ENCODE measurements around the gene ATP13A5.
A peak's percentile ranks its signal among the peaks of the same experiment; 100 is the strongest.

Gene ATP13A5

DNA sequence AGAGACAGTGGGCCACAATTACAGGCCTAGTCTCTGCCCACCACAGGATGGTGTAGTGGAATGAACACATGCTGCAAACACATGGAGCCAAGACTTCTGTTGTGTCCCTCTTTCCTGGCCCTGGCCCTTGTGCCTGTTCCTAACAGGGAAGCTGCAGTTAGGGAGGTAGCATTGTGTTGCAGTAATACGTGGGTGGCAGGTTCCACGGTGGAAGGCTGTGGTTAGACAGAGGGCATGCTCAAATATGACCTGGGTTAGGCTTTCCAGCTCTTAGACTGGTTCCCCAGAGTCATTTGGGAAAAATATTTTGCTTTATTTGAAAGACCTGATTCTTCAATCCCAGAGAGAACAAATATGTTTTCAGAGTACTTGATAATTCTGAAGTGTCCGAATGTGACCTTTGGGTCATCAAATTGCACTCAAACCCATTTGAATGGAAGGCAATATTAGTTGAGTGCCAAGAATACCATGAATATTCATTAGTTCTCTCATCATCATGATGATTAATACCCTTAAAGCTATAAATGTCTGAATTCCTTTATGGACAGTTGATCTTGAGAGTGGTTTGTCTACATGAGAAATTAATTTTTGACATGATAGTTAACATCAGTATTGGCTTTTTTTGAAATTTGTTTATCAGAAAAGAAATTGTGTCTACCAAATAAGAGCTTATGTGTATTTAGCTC lies 109.1 kb downstream of the ATP13A5 start:
- no peak for DNase-seq

DNA sequence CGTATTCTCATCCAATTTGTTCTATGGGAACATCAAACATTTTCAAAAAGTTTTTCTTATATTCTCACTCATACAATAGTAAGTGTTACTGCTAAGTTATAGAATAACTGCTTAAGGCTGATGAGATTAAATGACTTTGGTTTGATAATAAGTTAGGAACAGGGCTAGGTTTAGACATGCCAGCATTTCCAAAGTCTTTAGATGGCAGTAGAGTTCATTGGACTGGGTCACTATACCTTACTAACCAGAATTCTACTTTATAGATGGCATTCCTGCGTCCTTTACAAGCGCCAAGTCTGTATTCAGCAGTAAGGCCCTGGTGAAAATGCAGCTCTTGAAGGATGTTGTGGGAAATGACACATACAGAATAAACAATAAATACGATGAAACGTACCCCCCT lies 115.8 kb downstream of the ATP13A5 start:
- DNase-seq = no peak

DNA sequence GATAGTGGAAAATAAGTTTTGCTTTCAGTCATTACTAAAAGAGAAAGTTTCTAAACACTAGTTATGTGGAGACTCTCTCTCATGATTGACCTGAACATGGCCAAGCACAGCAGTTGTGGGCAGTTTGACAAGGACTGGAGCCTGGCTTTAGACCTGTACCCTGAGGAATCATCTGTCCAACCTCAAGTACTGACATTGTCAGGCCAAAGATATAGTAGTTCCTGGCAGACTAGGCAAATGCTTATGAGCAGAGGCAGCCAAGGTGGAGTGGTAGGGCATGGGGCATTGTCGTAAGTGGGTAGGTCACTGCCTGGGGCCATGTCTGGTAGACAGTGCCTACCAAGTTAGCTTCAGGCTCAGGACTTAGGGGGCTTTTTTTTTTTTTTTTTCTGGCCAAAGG lies 116.6 kb downstream of the ATP13A5 start:
- no peak for DNase-seq

DNA sequence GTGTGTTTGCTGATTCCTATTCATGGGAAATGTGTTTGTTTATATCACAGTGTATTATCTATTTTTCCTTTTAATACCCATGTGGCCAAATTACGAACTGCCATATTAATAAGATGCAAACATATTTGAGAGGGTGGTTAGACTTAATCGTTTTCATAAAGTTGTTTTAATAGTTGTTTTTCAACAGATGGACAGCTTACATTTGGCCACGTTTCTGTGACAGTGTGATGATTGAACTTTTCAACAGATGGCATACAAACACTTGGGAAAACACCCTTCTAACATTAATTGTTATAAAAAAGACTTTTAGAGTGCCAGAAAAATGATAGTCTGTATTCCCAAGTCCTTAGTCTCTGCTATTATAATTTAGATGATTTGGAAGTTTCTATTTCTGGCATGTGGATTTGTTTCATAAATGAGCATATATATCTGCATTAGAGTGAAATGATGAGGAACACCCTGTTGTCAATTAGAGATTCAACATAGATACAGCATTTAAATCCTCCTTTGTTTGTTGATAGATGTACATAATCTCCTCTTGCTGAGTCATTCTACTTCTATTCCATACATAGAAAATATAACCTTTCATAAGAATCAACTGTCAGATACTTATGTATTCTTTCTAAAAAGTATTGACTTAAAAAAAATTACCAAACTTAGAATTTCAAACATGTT lies 124.4 kb downstream of the ATP13A5 start:
- no peak for DNase-seq

DNA sequence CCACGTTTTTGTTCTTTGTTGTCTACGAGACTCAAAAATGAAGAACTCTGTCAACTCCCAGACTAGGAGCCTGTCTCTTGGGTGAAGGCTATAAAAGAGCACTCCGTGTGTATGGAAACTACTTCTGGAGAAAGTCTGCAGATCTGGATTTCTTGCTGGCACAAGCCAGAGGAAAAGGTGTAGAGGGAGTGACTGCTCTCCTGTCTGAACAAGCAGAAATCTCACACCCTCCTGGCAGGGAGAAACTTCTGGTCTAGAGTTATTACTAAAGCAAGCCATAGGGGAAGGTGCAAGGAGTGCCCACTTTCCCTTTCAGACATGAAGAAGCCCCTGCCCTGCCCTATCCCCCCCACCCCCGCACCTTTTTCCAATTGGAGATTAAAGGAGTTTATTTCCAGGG lies 128.1 kb downstream of the ATP13A5 start:
- no peak for DNase-seq

DNA sequence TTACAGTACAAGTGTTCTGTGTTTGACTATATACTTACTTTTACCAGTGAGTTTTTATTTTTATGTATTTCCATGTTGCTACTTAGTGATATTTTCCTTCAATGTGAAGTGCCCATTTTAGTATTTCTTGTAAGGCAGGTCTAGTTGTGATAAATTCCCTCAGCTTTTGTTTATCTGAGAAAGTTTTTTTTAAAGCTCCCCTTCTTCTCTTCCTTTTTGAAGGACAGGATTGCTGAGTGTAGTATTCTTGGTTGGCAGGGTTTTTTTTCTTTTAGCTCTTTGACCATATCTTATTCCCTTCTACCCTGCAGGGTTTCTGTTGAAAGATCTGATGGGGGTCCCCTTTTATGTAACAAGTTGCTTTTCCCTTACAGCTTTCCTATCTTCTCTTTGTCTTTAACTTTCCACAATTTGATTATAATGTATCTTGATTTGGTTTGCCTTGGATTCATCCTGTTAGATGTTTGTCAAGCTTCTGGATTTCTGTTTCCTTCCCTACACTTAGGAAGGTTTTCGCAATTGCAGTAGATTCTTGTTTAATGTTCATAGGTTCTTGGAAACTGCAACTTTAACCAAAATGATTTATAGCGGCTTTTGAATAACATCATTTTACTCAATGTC lies 129.6 kb downstream of the ATP13A5 start:
- DNase-seq = no peak

DNA sequence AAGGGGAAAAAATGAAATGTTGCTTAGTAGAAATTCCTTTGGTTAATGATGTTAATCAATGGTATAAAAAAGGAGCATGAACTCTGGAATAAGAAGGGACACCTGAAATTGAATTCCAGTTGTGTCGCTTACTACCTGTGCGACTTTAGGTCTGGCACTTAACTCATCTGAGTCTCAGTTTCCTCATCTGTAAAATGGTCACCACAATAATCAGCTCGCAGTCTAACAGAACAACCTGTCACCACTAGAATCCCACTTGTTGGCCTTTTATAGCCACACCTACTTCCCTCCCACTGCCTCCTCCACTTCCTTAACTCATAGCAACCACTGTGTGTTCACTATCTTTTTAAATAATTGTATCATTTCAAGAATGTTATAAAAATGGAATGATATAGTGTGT lies 135.0 kb downstream of the ATP13A5 start:
- no peak for DNase-seq

DNA sequence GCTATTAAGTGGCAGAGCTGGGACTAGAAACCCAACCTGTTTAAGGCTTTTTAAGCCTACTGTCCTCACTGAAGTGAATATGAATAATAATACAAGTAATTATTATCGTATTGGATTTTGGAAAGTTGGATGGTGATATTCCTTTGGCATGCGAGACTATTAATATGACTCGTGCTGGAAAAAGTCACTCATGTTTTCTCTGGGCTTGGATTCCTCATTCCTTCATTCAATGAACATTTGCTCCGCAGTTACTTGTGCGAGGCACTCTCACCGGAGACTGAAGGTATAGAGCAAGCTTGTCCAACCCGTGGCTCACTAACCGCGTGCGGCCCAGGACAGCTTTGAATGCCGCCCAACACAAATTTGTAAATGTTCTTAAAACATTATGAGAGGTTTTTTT lies 136.8 kb downstream of the ATP13A5 start:
- DNase-seq = no peak

DNA sequence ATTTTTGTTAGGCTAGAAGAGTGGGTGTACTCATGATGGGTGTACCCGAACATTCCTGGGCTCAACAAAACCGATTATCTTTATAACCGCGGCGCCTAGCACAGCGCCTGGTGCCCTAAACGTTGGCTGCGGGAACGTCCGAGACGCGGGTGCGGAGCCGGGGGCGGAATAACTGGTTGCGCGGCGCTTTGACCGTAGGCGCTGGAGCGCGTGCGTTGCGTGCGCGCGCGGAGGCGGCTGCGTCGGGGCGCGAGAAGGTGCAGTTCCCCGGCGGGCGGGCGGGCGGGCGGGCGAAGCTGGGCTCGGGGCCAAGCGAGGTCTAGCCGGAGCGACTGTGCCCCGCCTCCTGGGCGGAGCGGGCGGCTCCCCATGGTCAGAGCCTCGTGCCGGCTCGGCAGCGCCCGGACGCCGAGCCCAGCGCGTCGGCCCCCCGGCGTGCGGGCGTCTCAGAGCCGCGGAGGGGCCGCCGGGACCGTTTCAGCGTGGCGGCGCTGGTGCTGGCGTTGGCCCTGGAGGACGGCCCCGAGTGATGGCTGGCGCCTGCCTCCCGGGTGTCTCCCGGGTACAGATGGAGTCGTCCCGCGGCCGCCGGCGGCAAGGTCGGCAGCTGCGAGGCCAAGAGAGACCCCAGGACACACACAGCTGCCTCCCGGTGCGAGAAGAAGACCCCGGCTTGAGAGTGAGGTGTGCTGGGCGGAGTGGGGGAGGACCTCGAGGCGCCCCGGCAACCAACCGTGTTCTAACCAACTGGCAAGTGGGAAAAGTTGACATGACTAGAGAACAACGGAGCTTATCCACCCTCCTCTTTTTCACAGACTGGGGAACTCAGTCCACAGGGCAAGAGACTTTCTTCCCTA lies 137.5 kb downstream of the ATP13A5 start, which contains the start of gene PLAAT1:
Gene PLAAT1, plus strand, starts transcription at position 373 of the 857 bp plus-strand sequence. CDS start 14,429 bp downstream, outside the sequence.
- DNase-seq = peak; percentile 58

DNA sequence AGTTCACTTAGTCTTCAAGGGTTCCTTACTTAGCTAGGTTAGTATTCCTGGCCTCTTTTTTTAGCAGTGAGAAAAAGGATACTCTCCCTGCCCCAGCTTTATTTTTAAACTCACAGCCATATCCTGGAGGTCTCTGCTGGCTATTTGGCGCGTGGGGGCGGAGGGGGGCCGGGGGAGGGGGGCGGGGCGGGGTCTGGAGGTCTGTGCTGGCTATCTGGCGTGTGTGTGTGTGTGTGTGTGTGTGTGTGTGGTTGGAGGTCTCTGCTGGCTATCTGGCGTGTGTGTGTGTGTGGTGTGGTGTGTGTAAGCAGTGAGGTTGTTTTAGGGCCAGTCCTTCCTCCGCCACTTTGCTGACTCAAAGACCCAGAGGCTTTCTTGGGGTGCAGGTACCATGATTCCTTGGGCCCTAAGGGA lies 138.1 kb downstream of the ATP13A5 start:
- DNase-seq = no peak

DNA sequence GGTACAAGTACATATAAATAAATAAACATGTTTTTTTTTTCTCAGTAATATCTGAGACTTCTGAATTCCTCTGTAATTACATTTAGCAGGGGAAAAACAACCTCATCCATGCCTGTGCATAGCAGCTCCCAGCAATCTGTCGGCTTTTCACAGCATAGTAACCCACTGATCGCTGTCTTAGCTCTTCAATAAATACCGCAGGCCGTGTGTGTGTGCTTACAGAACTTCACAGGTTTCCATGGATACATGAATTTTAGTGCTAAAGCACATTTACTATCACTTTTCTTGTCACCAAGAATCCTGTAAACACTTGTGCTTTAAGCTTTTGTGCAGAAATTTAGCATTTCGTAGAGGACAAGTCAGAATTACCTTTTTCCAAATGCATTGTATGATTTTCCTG lies 141.5 kb downstream of the ATP13A5 start:
- no peak for DNase-seq

DNA sequence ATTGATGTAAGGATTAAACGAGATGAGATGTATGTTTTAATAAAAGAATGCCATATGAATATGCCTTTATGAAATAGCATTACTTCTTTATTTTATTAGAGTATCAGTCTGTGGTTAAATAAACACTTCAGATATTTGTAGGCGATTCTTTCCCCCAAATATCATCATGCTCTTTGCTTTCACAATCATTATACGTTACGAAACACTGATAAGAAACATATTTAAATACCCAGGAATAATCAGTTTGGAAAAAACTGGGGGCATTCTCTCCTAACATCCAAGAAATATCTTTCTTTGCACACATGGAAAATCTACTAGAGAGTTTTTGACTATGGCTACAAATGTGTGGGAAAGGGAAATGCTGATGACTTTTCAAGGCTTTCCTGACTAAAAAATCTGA lies 142.0 kb downstream of the ATP13A5 start:
- no peak for DNase-seq

DNA sequence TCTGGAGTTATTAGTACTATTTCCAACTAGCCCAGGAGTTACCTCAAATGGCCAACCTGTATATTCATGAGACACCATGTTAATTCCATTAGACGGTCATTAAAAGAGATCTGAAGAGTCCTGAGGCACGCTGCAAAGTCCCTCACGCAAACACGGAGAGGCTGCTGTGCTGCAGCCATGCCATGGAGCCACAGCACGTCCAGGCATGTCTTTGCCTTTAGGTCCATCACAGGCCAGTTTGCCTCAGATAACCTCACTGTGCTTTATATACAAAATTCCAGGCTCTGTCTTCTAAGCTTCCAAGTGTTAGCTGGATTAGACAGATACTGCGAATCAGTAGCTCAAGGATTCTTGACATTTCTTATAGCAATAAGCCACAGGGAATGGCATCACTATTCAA lies 147.4 kb downstream of the ATP13A5 start:
- no peak for DNase-seq

DNA sequence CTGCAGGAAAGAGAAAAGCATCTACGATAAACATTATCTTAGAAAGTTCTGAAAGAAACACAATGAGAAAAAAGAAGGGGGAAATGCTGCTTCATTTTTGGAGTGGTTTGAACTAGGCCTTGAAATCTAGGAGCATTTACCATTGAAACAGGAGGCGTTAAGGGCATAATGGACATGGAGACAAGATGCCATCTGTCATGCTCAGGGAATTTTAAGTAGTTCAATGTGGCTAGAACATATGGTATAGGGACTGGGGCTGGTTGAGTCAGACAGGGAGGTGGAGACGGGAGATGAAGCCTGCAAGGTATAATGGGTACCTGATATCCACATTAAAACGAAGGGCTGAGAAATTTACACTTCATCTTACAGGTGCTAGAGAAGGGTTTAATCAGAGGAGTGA lies 147.9 kb downstream of the ATP13A5 start:
- DNase-seq = no peak

DNA sequence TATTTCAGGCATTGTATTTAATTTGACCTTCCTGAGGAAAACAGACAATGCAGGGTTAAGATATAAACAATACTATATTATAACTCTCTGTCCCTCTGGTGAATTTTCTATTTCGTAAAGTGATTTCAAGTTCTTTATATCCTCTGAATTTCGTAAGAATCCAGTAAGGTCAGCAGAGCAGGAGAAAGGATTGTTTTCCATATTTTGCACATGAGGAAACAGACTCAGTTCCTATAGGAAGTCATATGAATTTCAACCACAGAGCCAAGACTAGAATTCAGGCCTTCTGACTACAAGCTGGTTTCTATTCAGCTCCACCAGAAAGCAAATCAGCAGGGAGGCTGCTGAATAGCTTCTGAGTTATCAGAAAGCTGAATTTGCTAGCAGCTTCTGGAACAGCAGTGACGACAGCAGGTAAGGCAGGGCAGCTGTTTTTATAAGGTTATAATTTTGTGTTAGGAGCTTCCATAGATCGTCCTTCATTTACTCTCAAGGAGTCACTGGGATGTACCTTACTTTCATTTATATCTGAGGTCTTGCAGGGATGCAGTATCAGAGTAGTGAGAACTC lies 148.6 kb downstream of the ATP13A5 start:
- DNase-seq = no peak

DNA sequence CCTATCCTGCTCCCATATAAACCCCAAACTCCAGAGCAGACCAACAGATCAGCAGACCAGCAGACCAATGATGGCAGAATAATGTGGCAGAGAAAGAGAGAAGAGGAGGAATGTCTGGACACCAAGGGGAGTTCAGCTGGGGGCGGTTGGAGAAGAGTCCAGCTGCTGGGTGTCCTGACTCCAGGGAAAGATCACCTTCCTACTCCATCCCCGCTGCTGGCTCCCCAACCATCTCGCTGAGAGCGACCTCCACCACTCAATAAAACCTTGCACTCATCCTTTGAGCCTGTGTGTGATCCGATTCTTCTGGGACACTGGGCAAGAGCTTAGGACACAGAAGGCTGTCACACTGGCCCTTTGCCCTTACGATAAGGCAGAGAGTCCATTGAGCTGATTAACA lies 150.3 kb downstream of the ATP13A5 start:
- DNase-seq = no peak

DNA sequence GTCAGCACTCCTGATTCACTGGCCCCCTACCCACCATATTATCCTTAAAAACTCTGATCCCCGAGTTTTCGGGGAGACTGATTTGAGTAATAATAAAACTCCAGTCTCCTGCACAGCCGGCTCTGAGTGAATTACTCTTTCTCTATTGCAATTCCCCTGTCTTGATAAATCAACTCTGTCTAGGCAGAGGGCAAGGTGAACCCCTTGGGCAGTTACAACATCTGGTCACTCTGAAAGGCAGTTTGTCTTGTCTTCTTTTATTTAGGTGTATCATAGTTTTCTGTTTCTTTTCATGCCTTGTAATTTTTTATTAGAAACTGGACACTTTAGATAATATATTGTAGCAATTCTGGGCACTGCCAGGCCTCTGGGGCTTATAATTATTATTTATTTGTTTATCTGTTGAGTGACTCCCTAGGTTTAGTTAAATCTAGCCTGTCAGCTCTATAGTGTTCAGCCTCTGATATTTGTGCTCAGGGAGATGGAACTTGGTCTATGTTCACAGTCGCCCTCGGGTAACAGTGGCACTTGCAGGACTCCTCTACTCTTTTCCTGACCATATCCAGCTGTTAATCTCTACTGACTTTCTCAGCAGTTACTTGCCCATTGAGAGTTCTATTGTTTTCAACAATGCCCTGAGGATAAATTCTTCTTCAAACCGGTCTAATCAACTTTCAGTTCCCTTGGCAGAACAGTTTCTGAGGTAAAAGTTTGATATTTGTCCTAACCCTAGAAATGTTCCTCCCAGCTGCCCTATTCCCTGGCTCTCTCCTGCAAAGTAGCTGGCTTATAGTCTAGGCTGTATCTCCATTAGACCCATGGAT lies 153.0 kb downstream of the ATP13A5 start:
- DNase-seq = no peak

Measured in activated CD8-positive, alpha-beta memory T cell treated with anti-CD3 and anti-CD28 coated beads, Interleukin-2, amount 50 U/mL, for 48 hours (primary cell).